Activated naive CD4-positive, alpha-beta T cell treated with anti-CD3 and anti-CD28 coated beads, Interleukin-2, amount 10 ng/mL, durations not matched to agents 7 days and 5 days (primary cell): ENCODE data around the gene TRUB1.
A peak's percentile ranks its signal among the peaks of the same experiment; 100 is the strongest.
"Not testable (repeated sequence)": the region's sequence is repeated elsewhere in the genome, so short reads cannot be mapped to it uniquely, and the experiment has no call there.

ENCODE experiments used
- CTCF ChIA-PET: fragments of 350-600 bp; sonication (Branson Sonifier 250); formaldehyde crosslinking; loops from one replicate; lab custom pipeline; 2021; ENCODE audit warnings: antibody characterized with exemption; lab: Charles Lee
- DNase-seq: peaks from one replicate; pipeline ENCODE4 v3.0.0-alpha.2; 2020
- H3K27ac Mint-ChIP-seq: one replicate; pipeline ENCODE4 v1.8.0; 2021; ENCODE audit warnings: mild to moderate bottlenecking, moderate library complexity, mixed read lengths
- H3K27me3 Mint-ChIP-seq: one replicate; pipeline ENCODE4 v1.8.0; 2021; ENCODE audit warnings: mild to moderate bottlenecking, mixed read lengths
- H3K36me3 Mint-ChIP-seq: one replicate; pipeline ENCODE4 v1.8.0; 2021; ENCODE audit warnings: mixed read lengths
- H3K4me1 Mint-ChIP-seq: one replicate; pipeline ENCODE4 v1.8.0; 2021; ENCODE audit warnings: mixed read lengths
- H3K4me3 Mint-ChIP-seq: one replicate; pipeline ENCODE4 v1.8.0; 2021; ENCODE audit warnings: mild to moderate bottlenecking, moderate library complexity, mixed read lengths
- H3K9me3 Mint-ChIP-seq: one replicate; pipeline ENCODE4 v1.8.0; 2021; ENCODE audit warnings: mixed read lengths

TRUB1 gene

GRCh38 chr10:114937962-114938855, at the start of gene TRUB1:
Gene TRUB1, plus strand, starts transcription at chr10:114938195. Its CDS starts 59 bp downstream, at chr10:114938254.
- peak; percentile 96 for DNase-seq
- Mint-ChIP-seq H3K36me3 (peaks cover 8% of the 10 kb centered on the region), H3K27ac (peak within 1 kb of the TSS; percentile 95), H3K9me3 (no peaks in the 10 kb centered on the region), H3K4me1 (peaks cover 22% of the 10 kb centered on the region), H3K4me3 (peak within 1 kb of the TSS; percentile 97), H3K27me3 (no peaks in the 10 kb centered on the region)
- CTCF ChIA-PET, result interaction anchor here (1.1 kb wide), 1 partner anchor 61 kb away, joined by 3 read pairs; no protein-coding TSS in a partner anchor

GRCh38 chr10:114893251-114893650, 44.7 kb upstream of the TRUB1 start:
- H3K4me1 Mint-ChIP-seq, result no peaks in the 10 kb centered on the region
- no peaks in the 10 kb centered on the region for H3K27me3 Mint-ChIP-seq
- no peak overlapping the region for H3K27ac Mint-ChIP-seq
- DNase-seq, result no peak
- H3K4me3 Mint-ChIP-seq, result no peak overlapping the region
- CTCF ChIA-PET, result interaction anchor here (1.9 kb wide), 1 partner anchor 13 kb away, joined by 5 read pairs; no protein-coding TSS in a partner anchor
- no peaks in the 10 kb centered on the region for H3K36me3 Mint-ChIP-seq
- H3K9me3 Mint-ChIP-seq, result no peaks in the 10 kb centered on the region

- DNase-seq, result no peak
- no peaks in the 10 kb centered on the region for H3K36me3 Mint-ChIP-seq
- CTCF ChIA-PET, result interaction anchor here (1.9 kb wide), 1 partner anchor 15 kb away, joined by 5 read pairs; no protein-coding TSS in a partner anchor
- no peak overlapping the region for H3K4me3 Mint-ChIP-seq
- H3K4me1 Mint-ChIP-seq, result no peaks in the 10 kb centered on the region
- H3K27me3 Mint-ChIP-seq, result no peaks in the 10 kb centered on the region
- no peaks in the 10 kb centered on the region for H3K9me3 Mint-ChIP-seq
- H3K27ac Mint-ChIP-seq, result no peak overlapping the region
Observed at GRCh38 chr10:114894911-114895310, 43.1 kb upstream of the TRUB1 start.

- H3K4me1 Mint-ChIP-seq, H3K9me3 Mint-ChIP-seq, H3K4me3 Mint-ChIP-seq, H3K27me3 Mint-ChIP-seq, H3K36me3 Mint-ChIP-seq, H3K27ac Mint-ChIP-seq, DNase-seq, CTCF ChIA-PET: not testable (repeated sequence)
Observed at GRCh38 chr10:114897011-114897410, 41.0 kb upstream of the TRUB1 start.

- Mint-ChIP-seq H3K27me3 (peaks cover 5% of the 10 kb centered on the region), H3K36me3 (no peaks in the 10 kb centered on the region), H3K4me1 (no peaks in the 10 kb centered on the region), H3K9me3 (no peaks in the 10 kb centered on the region), H3K27ac (no peak overlapping the region), H3K4me3 (no peak overlapping the region)
- CTCF ChIA-PET, result no interaction called here
- no peak for DNase-seq
Observed at GRCh38 chr10:114897593-114897992, 40.4 kb upstream of the TRUB1 start.

GRCh38 chr10:114899982-114900381, 38.0 kb upstream of the TRUB1 start:
- Mint-ChIP-seq H3K9me3 (no peaks in the 10 kb centered on the region), H3K4me3 (no peak overlapping the region), H3K4me1 (no peaks in the 10 kb centered on the region), H3K36me3 (no peaks in the 10 kb centered on the region), H3K27ac (no peak overlapping the region), H3K27me3 (peaks cover 14% of the 10 kb centered on the region)
- CTCF ChIA-PET, result interaction anchor here (1.3 kb wide), 1 partner anchor 24 kb away, joined by 3 read pairs; no protein-coding TSS in a partner anchor
- no peak for DNase-seq

- peaks cover 18% of the 10 kb centered on the region for H3K27me3 Mint-ChIP-seq
- H3K4me3 Mint-ChIP-seq, result no peak overlapping the region
- no peak for DNase-seq
- H3K4me1 Mint-ChIP-seq, result no peaks in the 10 kb centered on the region
- H3K27ac Mint-ChIP-seq, result no peak overlapping the region
- no peaks in the 10 kb centered on the region for H3K9me3 Mint-ChIP-seq
- CTCF ChIA-PET, result no interaction called here
- no peaks in the 10 kb centered on the region for H3K36me3 Mint-ChIP-seq
Observed at GRCh38 chr10:114900658-114901057, 37.3 kb upstream of the TRUB1 start.

GRCh38 chr10:114902151-114902550, 35.8 kb upstream of the TRUB1 start:
- no peak overlapping the region for H3K4me3 Mint-ChIP-seq
- no peaks in the 10 kb centered on the region for H3K9me3 Mint-ChIP-seq
- CTCF ChIA-PET, result no interaction called here
- no peak for DNase-seq
- no peaks in the 10 kb centered on the region for H3K36me3 Mint-ChIP-seq
- H3K27ac Mint-ChIP-seq, result no peak overlapping the region
- peaks cover 28% of the 10 kb centered on the region for H3K27me3 Mint-ChIP-seq
- no peaks in the 10 kb centered on the region for H3K4me1 Mint-ChIP-seq

GRCh38 chr10:114905450-114905849, 32.5 kb upstream of the TRUB1 start:
- Mint-ChIP-seq H3K4me1 (no peaks in the 10 kb centered on the region), H3K9me3 (no peaks in the 10 kb centered on the region), H3K27ac (no peak overlapping the region), H3K4me3 (no peak overlapping the region), H3K36me3 (no peaks in the 10 kb centered on the region), H3K27me3 (peaks cover 35% of the 10 kb centered on the region)
- DNase-seq, result no peak
- CTCF ChIA-PET, result no interaction called here

GRCh38 chr10:114906981-114907380, 31.0 kb upstream of the TRUB1 start:
- Mint-ChIP-seq H3K27me3 (peaks cover 33% of the 10 kb centered on the region), H3K36me3 (no peaks in the 10 kb centered on the region), H3K9me3 (no peaks in the 10 kb centered on the region), H3K4me3 (no peak overlapping the region), H3K27ac (no peak overlapping the region), H3K4me1 (no peaks in the 10 kb centered on the region)
- CTCF ChIA-PET, result no interaction called here
- DNase-seq, result no peak

GRCh38 chr10:114908896-114909295, 29.1 kb upstream of the TRUB1 start:
- no peaks in the 10 kb centered on the region for H3K4me1 Mint-ChIP-seq
- H3K4me3 Mint-ChIP-seq, result no peak overlapping the region
- no peak for DNase-seq
- H3K9me3 Mint-ChIP-seq, result no peaks in the 10 kb centered on the region
- CTCF ChIA-PET, result no interaction called here
- no peak overlapping the region for H3K27ac Mint-ChIP-seq
- peaks cover 30% of the 10 kb centered on the region for H3K27me3 Mint-ChIP-seq
- no peaks in the 10 kb centered on the region for H3K36me3 Mint-ChIP-seq

GRCh38 chr10:114911052-114911711, 26.8 kb upstream of the TRUB1 start:
- DNase-seq, result no peak
- H3K4me3 Mint-ChIP-seq, result no peak overlapping the region
- H3K4me1 Mint-ChIP-seq, result peaks cover 8% of the 10 kb centered on the region
- H3K27me3 Mint-ChIP-seq, result peaks cover 14% of the 10 kb centered on the region
- no peak overlapping the region for H3K27ac Mint-ChIP-seq
- no peaks in the 10 kb centered on the region for H3K9me3 Mint-ChIP-seq
- H3K36me3 Mint-ChIP-seq, result no peaks in the 10 kb centered on the region
- CTCF ChIA-PET, result interaction anchor here (0.6 kb wide), 1 partner anchor 96 kb away, joined by 3 read pairs; no protein-coding TSS in a partner anchor

GRCh38 chr10:114911801-114912469, 26.1 kb upstream of the TRUB1 start:
- Mint-ChIP-seq H3K4me1 (peaks cover 8% of the 10 kb centered on the region), H3K9me3 (no peaks in the 10 kb centered on the region), H3K4me3 (no peak overlapping the region), H3K36me3 (no peaks in the 10 kb centered on the region), H3K27me3 (peaks cover 7% of the 10 kb centered on the region), H3K27ac (no peak overlapping the region)
- no peak for DNase-seq
- CTCF ChIA-PET, result interaction anchor here (0.8 kb wide), 2 partner anchors 13 to 32 kb away, joined by 3 read pairs; no protein-coding TSS in a partner anchor

- H3K4me1 Mint-ChIP-seq, result peaks cover 8% of the 10 kb centered on the region
- CTCF ChIA-PET, result interaction anchor here (0.8 kb wide), 2 partner anchors 13 to 33 kb away, joined by 3 read pairs; no protein-coding TSS in a partner anchor
- no peaks in the 10 kb centered on the region for H3K9me3 Mint-ChIP-seq
- no peaks in the 10 kb centered on the region for H3K36me3 Mint-ChIP-seq
- no peak overlapping the region for H3K4me3 Mint-ChIP-seq
- peaks cover 7% of the 10 kb centered on the region for H3K27me3 Mint-ChIP-seq
- no peak for DNase-seq
- no peak overlapping the region for H3K27ac Mint-ChIP-seq
Observed at GRCh38 chr10:114912470-114912859, 25.5 kb upstream of the TRUB1 start.
